ENCODE results near the gene CLINT1.

- TF ChIP-seq CTCF (conservative IDR thresholded peaks at IDR 0.05; ENCODE audit: low read depth in 2 of 2): no peak
- TF ChIP-seq ETS1 (IDR thresholded peaks at IDR 0.05): no peak
- TF ChIP-seq EZH2 (IDR thresholded peaks at IDR 0.05; ENCODE audit: low read depth, unreplicated experiment): no peak
These were observed 108.6 kb downstream of the CLINT1 start for GRCh38 chr5:157750320-157750719.
